Gastrocnemius medialis (tissue), 4 donors: ENCODE results near the gene BEAN1. TPM values are rescaled to one million over a fixed set of nuclear protein-coding genes. Genes with fewer than 3 reads are reported as not detected.

ENCODE experiments used
- ATAC-seq, 2 donors: fragments of 150-250 bp; one replicate each; pipeline ENCODE4 v1.9.1; 2016
- DNase-seq, 2 donors: peaks; one replicate each; pipeline ENCODE4 v3.0.0-alpha.2; 2019
- H3K27ac ChIP-seq, 4 donors: fragments of 200-600 bp; sonication (generic); 1 replicate in 1 of 4; 2 replicates in 3 of 4; pipeline ENCODE4 v1.5.1; 2016 to 2018; ENCODE audit warnings: mild to moderate bottlenecking in 2 of 4, moderate library complexity in 1 of 4
- H3K27me3 ChIP-seq, 3 donors: fragments of 200-600 bp; sonication (generic) in 2 of 3; 1 replicate in 1 of 3; 2 replicates in 2 of 3; pipeline versions ENCODE4 v1.5.1 to v1.6.0; 2016 to 2019; ENCODE audit warnings: mild to moderate bottlenecking in 1 of 3, moderate library complexity in 1 of 3
- H3K36me3 ChIP-seq, 2 donors: fragments of 200-600 bp; sonication (generic) in 1 of 2; one replicate each; pipeline ENCODE4 v1.5.1; 2017 to 2018
- H3K4me1 ChIP-seq, 2 donors: fragments of 200-600 bp; sonication (generic) in 1 of 2; one replicate each; pipeline ENCODE4 v1.5.1; 2016 to 2017; ENCODE audit warnings: mild to moderate bottlenecking in 2 of 2
- H3K4me3 ChIP-seq, 4 donors: fragments of 200-600 bp; sonication (generic) in 3 of 4; 1 replicate in 1 of 4; 2 replicates in 3 of 4; pipeline ENCODE4 v1.5.1; 2016 to 2019; ENCODE audit warnings: mild to moderate bottlenecking in 2 of 4
- H3K9me3 ChIP-seq, 3 donors: fragments of 200-600 bp; sonication (generic) in 2 of 3; 1 replicate in 1 of 3; 2 replicates in 2 of 3; pipeline ENCODE4 v1.5.1; 2016 to 2019
- CTCF ChIP-seq, 5 experiments: fragments of 450-650 bp in 3 of 5; fragments of 200-600 bp in 2 of 5; sonication (generic) in 2 of 5; IDR thresholded peaks in 4 of 5; conservative IDR thresholded peaks in 1 of 5; 1 replicate in 4 of 5; 2 replicates in 1 of 5; pipeline ENCODE4 v1.5.1; 2016 to 2019; ENCODE audit warnings: antibody characterized with exemption in 5 of 5, mild to moderate bottlenecking in 3 of 5, moderate library complexity in 3 of 5
- POLR2A ChIP-seq, 2 donors: fragments of 450-650 bp; IDR thresholded peaks; one replicate each; pipeline ENCODE4 v1.6.1; 2017; ENCODE audit warnings: antibody characterized with exemption in 2 of 2, mild to moderate bottlenecking in 2 of 2, moderate library complexity in 2 of 2
- in situ Hi-C, 4 donors: fragments of 200-750 bp; cut with MboI; loops; one replicate each; pipeline versions ENCODE4 v1.15.0 to v1.8.0; 2017; ENCODE audit warnings: low sequenced_read_pairs in 4 of 4
- intact Hi-C: fragments of 100-400 bp; cut with DNase I; formaldehyde crosslinking; loops from one replicate; pipeline ENCODE4 v1.15.1; 2023; ENCODE audit warnings: low total_unique reads
- total RNA-seq, 4 donors: library from RNA; depleted of rRNA; stranded (reverse); fragments of >200 nt; gene quantifications; one replicate each; pipeline versions ENCODE4 v1.1.0 to v1.2.3, GENCODE V29; 2016

The BEAN1 gene
- total RNA-seq, 4 donors from 2014 or later: not detected

DNA sequence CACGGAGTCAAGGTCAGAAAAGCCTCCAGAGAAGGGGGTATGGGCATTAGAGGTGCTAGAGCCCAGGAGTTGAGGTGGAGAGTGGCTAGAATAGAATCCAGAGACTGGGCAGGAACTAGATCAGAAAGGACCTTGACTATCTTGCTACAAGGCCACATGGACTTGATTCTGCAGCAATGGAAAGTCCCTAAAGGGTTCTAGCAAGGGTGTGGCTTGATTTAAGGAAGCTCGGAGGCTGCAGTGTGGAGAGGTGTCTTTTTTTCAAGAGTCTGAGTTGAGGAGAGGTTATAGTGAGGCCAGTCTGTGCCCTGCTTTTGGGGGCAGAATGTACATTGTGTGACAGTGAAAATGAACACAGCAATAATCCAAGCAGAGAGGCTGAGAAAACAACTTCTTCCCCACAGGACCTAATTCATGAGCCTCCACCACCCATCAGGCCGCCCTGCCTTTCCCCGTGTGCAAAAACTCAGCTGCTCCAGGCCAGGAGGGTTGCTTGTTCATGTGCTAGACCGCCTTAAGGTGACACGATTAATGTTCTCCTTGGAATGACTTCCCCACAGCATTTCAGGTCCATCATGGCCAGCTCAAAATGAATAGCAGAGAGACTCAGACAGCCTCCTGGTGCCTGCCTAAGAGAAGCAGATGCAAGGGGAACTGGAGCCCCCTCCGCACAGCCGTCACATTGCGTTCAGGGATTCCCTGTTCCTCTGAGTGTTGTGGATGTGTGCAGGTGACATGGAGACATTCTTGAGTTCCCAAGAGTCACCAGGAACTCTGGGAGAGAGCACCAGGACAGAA lies 8.7 kb upstream of the BEAN1 start:
- no peak for ATAC-seq
- DNase-seq: no peak
- intact Hi-C loops: no loop called here
- no peaks in the 10 kb centered on the region for H3K4me1 ChIP-seq
- H3K4me3 ChIP-seq: no peak overlapping the region
- no peak overlapping the region for H3K27ac ChIP-seq
- peaks cover 0 to 2% (median 2%) of the 10 kb centered on the region in 3 donors for H3K27me3 ChIP-seq
- no peaks in the 10 kb centered on the region for H3K9me3 ChIP-seq
- in situ Hi-C loops: loop anchor here in 3 of 4 donors (10.0 to 25.0 kb wide), 4 partner anchors 56 to 446 kb away; no protein-coding TSS in a partner anchor
- TF ChIP-seq CTCF (IDR thresholded peaks at IDR 0.05 in 4 of 5, conservative IDR thresholded peaks at IDR 0.05 in 1 of 5): no peak
- TF ChIP-seq POLR2A (IDR thresholded peaks at IDR 0.05): no peak
- H3K36me3 ChIP-seq: no peaks in the 10 kb centered on the region

DNA sequence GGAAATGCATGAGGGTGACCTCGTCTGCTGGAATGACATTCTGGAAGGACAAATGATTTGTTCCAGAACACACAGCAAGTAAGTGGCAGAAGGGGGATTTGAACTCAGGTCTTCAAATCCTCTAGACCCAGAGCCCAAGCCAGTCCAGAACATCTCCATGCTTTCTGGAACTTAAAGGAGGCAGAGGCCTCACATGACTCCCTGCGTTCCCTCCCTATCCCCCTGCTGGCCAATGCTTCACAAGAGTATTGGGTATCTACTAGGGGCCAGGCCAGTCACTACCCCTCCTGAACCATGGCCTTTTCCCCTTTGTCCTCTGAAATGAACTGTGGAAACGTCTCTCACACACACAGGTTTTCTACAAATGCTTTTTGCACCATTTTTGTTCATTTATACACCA lies 7.6 kb upstream of the BEAN1 start:
- no peak overlapping the region for H3K27ac ChIP-seq
- TF ChIP-seq CTCF (IDR thresholded peaks at IDR 0.05 in 4 of 5, conservative IDR thresholded peaks at IDR 0.05 in 1 of 5) (no peak), POLR2A (IDR thresholded peaks at IDR 0.05) (no peak)
- in situ Hi-C loops: loop anchor here in 3 of 4 donors (10.0 to 25.0 kb wide), 4 partner anchors 55 to 445 kb away; no protein-coding TSS in a partner anchor

DNA sequence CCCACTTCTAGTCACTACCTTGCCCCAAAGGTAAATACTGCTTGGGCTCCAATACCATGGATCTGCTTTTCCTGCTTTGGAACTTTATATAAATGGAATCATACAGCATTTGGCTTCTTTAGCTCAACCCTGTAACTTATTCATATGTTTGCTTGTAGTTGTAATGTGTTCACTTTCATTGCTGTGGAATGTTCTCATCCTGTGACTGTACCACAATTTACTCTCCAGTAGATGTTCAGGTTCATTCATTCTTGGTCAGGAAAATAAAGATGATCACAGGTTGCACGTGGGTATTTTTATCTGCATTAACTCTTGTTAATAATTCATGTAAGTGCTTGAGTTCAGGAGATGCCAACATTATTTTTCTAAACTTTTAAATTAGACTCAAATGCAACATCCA lies 6.7 kb upstream of the BEAN1 start:
- ATAC-seq: no peak
- Histone ChIP-seq H3K4me1 (no peaks in the 10 kb centered on the region), H3K27ac (no peak overlapping the region), H3K27me3 (peaks cover 5 to 8% (median 6%) of the 10 kb centered on the region in 3 donors), H3K4me3 (no peak overlapping the region), H3K36me3 (no peaks in the 10 kb centered on the region), H3K9me3 (no peaks in the 10 kb centered on the region)
- TF ChIP-seq CTCF (IDR thresholded peaks at IDR 0.05 in 4 of 5, conservative IDR thresholded peaks at IDR 0.05 in 1 of 5) (no peak), POLR2A (IDR thresholded peaks at IDR 0.05) (no peak)
- intact Hi-C loops: no loop called here
- DNase-seq: no peak
- in situ Hi-C loops: loop anchor here in 1 of 4 donors (25.0 kb wide), 1 partner anchor 442 kb away; no protein-coding TSS in a partner anchor

More for the DNA sequence above, 7.6 kb upstream of the BEAN1 start:
- intact Hi-C loops: no loop called here
- no peak overlapping the region for H3K4me3 ChIP-seq
- peaks cover 2 to 4% (median 3%) of the 10 kb centered on the region in 3 donors for H3K27me3 ChIP-seq
- ATAC-seq: no peak
- DNase-seq: no peak
- H3K9me3 ChIP-seq: no peaks in the 10 kb centered on the region
- H3K36me3 ChIP-seq: no peaks in the 10 kb centered on the region
- no peaks in the 10 kb centered on the region for H3K4me1 ChIP-seq

GRCh38 chr16:66421891-66422290 lies 5.2 kb upstream of the BEAN1 start:
- H3K27ac ChIP-seq: no peak overlapping the region
- ATAC-seq (no peak), DNase-seq (no peak)
- no peaks in the 10 kb centered on the region for H3K9me3 ChIP-seq
- in situ Hi-C loops: loop anchor here in 1 of 4 donors (25.0 kb wide), 1 partner anchor 440 kb away; no protein-coding TSS in a partner anchor
- H3K27me3 ChIP-seq: peaks cover 16 to 20% (median 17%) of the 10 kb centered on the region in 3 donors
- TF ChIP-seq POLR2A (IDR thresholded peaks at IDR 0.05) (no peak), CTCF (IDR thresholded peaks at IDR 0.05 in 4 of 5, conservative IDR thresholded peaks at IDR 0.05 in 1 of 5) (no peak)
- H3K4me1 ChIP-seq: peaks cover 0 to 4% of the 10 kb centered on the region in 2 donors
- intact Hi-C loops: no loop called here
- no peaks in the 10 kb centered on the region for H3K36me3 ChIP-seq
- H3K4me3 ChIP-seq: no peak overlapping the region
